T-cell (primary cell): ENCODE measurements around the gene GALNT1. TPM values are rescaled to one million over a fixed set of nuclear protein-coding genes. Genes with fewer than 3 reads are reported as not detected.

Source experiments
- ATAC-seq, 4 experiments: fragments of 200-7000 bp in 3 of 4; fragments of 150-1000 bp in 1 of 4; cut with Tn5 transposase; replicated peaks in 1 of 4; 1 replicate in 3 of 4; 2 replicates in 1 of 4; pipeline ENCODE4 v1.10.0; 2021; ENCODE audit warnings: moderate library complexity in 3 of 4, mild to moderate bottlenecking in 2 of 4, moderate number of reproducible peaks in 1 of 4
- CTCF ChIA-PET, 2 donors: fragments of 300-600 bp; sonication (Branson Sonifier 250); formaldehyde crosslinking; loops; one replicate each; lab custom pipeline; 2022; ENCODE audit warnings: antibody characterized with exemption in 2 of 2; lab: Charles Lee
- POLR2A ChIA-PET, 2 donors: fragments of 300-600 bp; sonication (Branson Sonifier 250); formaldehyde crosslinking; loops; one replicate each; lab custom pipeline; 2022; ENCODE audit warnings: antibody characterized with exemption in 2 of 2; lab: Charles Lee
- DNase-seq, 35 experiments: peaks; one replicate each; pipeline versions ENCODE4 v3.0.0 to v3.0.0-alpha.2; 2013 to 2023
- H3K27ac ChIP-seq: one replicate; pipeline ENCODE4 v1.5.1; 2013; ENCODE audit warnings: low read length
- H3K27me3 ChIP-seq, 2 experiments: replicated peaks in 1 of 2; 1 replicate in 1 of 2; 2 replicates in 1 of 2; pipeline versions ENCODE4 v1.6.1 to v1.7.0; 2013; ENCODE audit warnings: low read length in 1 of 2, mixed read lengths in 1 of 2; ENCODE audit not compliant: control insufficient read depth in 2 of 2, insufficient read depth in 2 of 2; ENCODE audit errors: extremely low read depth in 1 of 2
- H3K36me3 ChIP-seq, 2 donors: 1 replicate in 1 of 2; 2 replicates in 1 of 2; pipeline versions ENCODE4 v1.6.1 to v1.7.0; 2013; ENCODE audit warnings: low read length in 1 of 2; ENCODE audit not compliant: control insufficient read depth in 2 of 2, insufficient read depth in 1 of 2; ENCODE audit errors: extremely low read depth in 1 of 2
- H3K4me1 ChIP-seq, 2 experiments: 1 replicate in 1 of 2; 2 replicates in 1 of 2; pipeline versions ENCODE4 v1.6.1 to v1.7.0; 2013; ENCODE audit warnings: low read length in 2 of 2, mixed read lengths in 1 of 2; ENCODE audit not compliant: insufficient read depth in 2 of 2, control insufficient read depth in 1 of 2; ENCODE audit errors: extremely low read depth in 1 of 2
- H3K4me3 ChIP-seq, 2 donors: 1 replicate in 1 of 2; 2 replicates in 1 of 2; pipeline versions ENCODE4 v1.5.1 to v1.7.0; 2013; ENCODE audit warnings: mild to moderate bottlenecking in 2 of 2, low read length in 1 of 2, moderate library complexity in 1 of 2; ENCODE audit not compliant: control insufficient read depth in 1 of 2; ENCODE audit errors: extremely low read depth in 1 of 2
- H3K9me3 ChIP-seq: 2 replicates; pipeline ENCODE4 v1.7.0; 2013
- H3K27ac Mint-ChIP-seq, 2 donors: one replicate each; pipeline ENCODE4 v1.8.0; 2020 to 2021; ENCODE audit warnings: mild to moderate bottlenecking in 2 of 2, mixed read lengths in 2 of 2
- H3K27me3 Mint-ChIP-seq, 2 donors: one replicate each; pipeline ENCODE4 v1.8.0; 2021 to 2022; ENCODE audit warnings: mixed read lengths in 2 of 2
- H3K36me3 Mint-ChIP-seq: one replicate; pipeline ENCODE4 v1.8.0; 2021; ENCODE audit warnings: mixed read lengths
- H3K4me1 Mint-ChIP-seq, 3 donors: one replicate each; pipeline ENCODE4 v1.8.0; 2020 to 2022; ENCODE audit warnings: mixed read lengths in 3 of 3, mild to moderate bottlenecking in 1 of 3
- H3K4me3 Mint-ChIP-seq, 3 donors: one replicate each; pipeline ENCODE4 v1.8.0; 2020 to 2022; ENCODE audit warnings: mild to moderate bottlenecking in 3 of 3, mixed read lengths in 3 of 3, moderate library complexity in 3 of 3
- H3K9me3 Mint-ChIP-seq, 3 donors: one replicate each; pipeline ENCODE4 v1.8.0; 2020 to 2022; ENCODE audit warnings: mixed read lengths in 3 of 3
- WGBS: methylation state at CpG from one replicate; pipeline ENCODE4 v1.1.5; 2013; ENCODE audit warnings: missing lambda C conversion rate; ENCODE audit not compliant: insufficient coverage; 5-methylcytosine and 5-hydroxymethylcytosine counted together
- total RNA-seq, 35 experiments: library from RNA in 6 of 35; stranded (reverse) in 6 of 35; fragments of 120-200 nt in 1 of 35; gene quantifications; one replicate each; pipeline versions ENCODE4 v1.2.1 to v1.2.4 and lab custom pipeline; 2013 to 2026

Gene GALNT1
- total RNA-seq, 5 donors from 2014 or later (not counting 1 experiment from before 2014, with no cell fraction given): 28.2 to 34.2 (median 30.0) TPM

- DNase-seq (no peak), ATAC-seq (no peak)
- WGBS: no CpG with 5 or more reads among the region's 1 CpG
- H3K9me3 Mint-ChIP-seq: no peaks in the 10 kb centered on the region
- Histone ChIP-seq H3K36me3 (peaks cover 0 to 6% of the 10 kb centered on the region in 2 donors), H3K9me3 (no peaks in the 10 kb centered on the region), H3K4me3 (no peak overlapping the region), H3K27ac (no peak overlapping the region), H3K4me1 (no peaks in the 10 kb centered on the region), H3K27me3 (no peaks in the 10 kb centered on the region)
- H3K4me3 Mint-ChIP-seq: no peak overlapping the region
- H3K36me3 Mint-ChIP-seq: peaks cover 32% of the 10 kb centered on the region
- H3K4me1 Mint-ChIP-seq: peaks cover 0 to 1% (median 0%) of the 10 kb centered on the region in 3 donors
- ChIA-PET CTCF (no interaction called here), POLR2A (no interaction called here)
- no peaks in the 10 kb centered on the region for H3K27me3 Mint-ChIP-seq
- H3K27ac Mint-ChIP-seq: no peak overlapping the region
Measured at GRCh38 chr18:35673682-35674081, 92.1 kb downstream of the GALNT1 start.

- Mint-ChIP-seq H3K9me3 (no peaks in the 10 kb centered on the region), H3K27ac (no peak overlapping the region), H3K36me3 (peaks cover 49% of the 10 kb centered on the region), H3K27me3 (no peaks in the 10 kb centered on the region), H3K4me3 (no peak overlapping the region), H3K4me1 (no peaks in the 10 kb centered on the region)
- ChIA-PET POLR2A (no interaction called here), CTCF (no interaction called here)
- Histone ChIP-seq H3K4me3 (no peak overlapping the region), H3K36me3 (peaks cover 7 to 23% of the 10 kb centered on the region in 2 donors), H3K27me3 (no peaks in the 10 kb centered on the region), H3K4me1 (no peaks in the 10 kb centered on the region), H3K9me3 (no peaks in the 10 kb centered on the region), H3K27ac (no peak overlapping the region)
- ATAC-seq: no peak
- DNase-seq: no peak
Measured at GRCh38 chr18:35680139-35680551, 98.6 kb downstream of the GALNT1 start.

DNA sequence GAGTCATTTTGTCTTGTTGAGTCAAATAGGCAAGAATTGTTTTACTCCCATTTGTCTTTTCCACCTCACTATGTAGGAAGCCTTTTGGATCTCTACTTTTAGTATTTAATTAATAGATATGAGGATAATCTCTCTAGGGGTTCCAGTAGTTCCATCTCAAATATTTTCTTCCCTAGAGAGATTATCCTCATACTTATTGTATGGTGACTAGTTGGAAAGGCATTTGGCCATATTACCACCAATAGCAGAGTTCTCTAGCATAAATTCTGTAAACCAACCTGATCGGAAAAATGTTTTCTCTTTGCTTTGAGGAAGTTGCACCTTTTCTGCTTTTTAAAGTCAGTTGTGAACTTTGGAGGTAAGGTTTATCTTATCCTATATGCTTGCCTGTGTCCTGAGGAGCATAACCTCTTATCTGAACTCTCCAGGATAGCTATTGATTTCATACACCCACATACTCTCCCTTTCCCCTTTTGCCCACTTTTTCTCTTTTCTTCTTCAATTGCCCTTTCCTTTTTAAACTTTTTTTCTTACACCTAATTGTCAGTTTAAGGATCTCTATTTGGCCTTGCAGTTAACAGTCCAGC lies 100.8 kb downstream of the GALNT1 start:
- no peak overlapping the region for H3K4me3 Mint-ChIP-seq
- no peaks in the 10 kb centered on the region for H3K4me1 ChIP-seq
- H3K9me3 ChIP-seq: no peaks in the 10 kb centered on the region
- H3K27ac Mint-ChIP-seq: no peak overlapping the region
- H3K36me3 Mint-ChIP-seq: peaks cover 57% of the 10 kb centered on the region
- peaks cover 7 to 20% of the 10 kb centered on the region in 2 donors for H3K36me3 ChIP-seq
- DNase-seq: no peak
- WGBS: no CpG with 5 or more reads among the region's 1 CpG
- CTCF ChIA-PET: interaction anchor here (0.7 to 1.0 kb wide), 3 partner anchors 159 to 682 kb away, joined by 3 to 4 read pairs (median 3); no protein-coding TSS in a partner anchor
- H3K9me3 Mint-ChIP-seq: no peaks in the 10 kb centered on the region
- POLR2A ChIA-PET: no interaction called here
- no peak overlapping the region for H3K4me3 ChIP-seq
- no peaks in the 10 kb centered on the region for H3K27me3 Mint-ChIP-seq
- H3K27ac ChIP-seq: no peak overlapping the region
- no peaks in the 10 kb centered on the region for H3K27me3 ChIP-seq
- H3K4me1 Mint-ChIP-seq: no peaks in the 10 kb centered on the region
- ATAC-seq: no peak

- no peak for DNase-seq
- ChIA-PET POLR2A (no interaction called here), CTCF (interaction anchor here in 1 of 2 donors (1.0 kb wide), 1 partner anchor 683 kb away, joined by 3 read pairs; no protein-coding TSS in a partner anchor)
- WGBS: no CpG with 5 or more reads among the region's 1 CpG
- Mint-ChIP-seq H3K9me3 (no peaks in the 10 kb centered on the region), H3K4me3 (no peak overlapping the region), H3K36me3 (peaks cover 58% of the 10 kb centered on the region), H3K27me3 (no peaks in the 10 kb centered on the region), H3K4me1 (no peaks in the 10 kb centered on the region), H3K27ac (no peak overlapping the region)
- no peaks in the 10 kb centered on the region for H3K27me3 ChIP-seq
- no peak overlapping the region for H3K4me3 ChIP-seq
- peaks cover 7 to 19% of the 10 kb centered on the region in 2 donors for H3K36me3 ChIP-seq
- no peaks in the 10 kb centered on the region for H3K9me3 ChIP-seq
- H3K27ac ChIP-seq: no peak overlapping the region
- H3K4me1 ChIP-seq: no peaks in the 10 kb centered on the region
- ATAC-seq: no peak
Measured at GRCh38 chr18:35683021-35683420, 101.5 kb downstream of the GALNT1 start.

DNA sequence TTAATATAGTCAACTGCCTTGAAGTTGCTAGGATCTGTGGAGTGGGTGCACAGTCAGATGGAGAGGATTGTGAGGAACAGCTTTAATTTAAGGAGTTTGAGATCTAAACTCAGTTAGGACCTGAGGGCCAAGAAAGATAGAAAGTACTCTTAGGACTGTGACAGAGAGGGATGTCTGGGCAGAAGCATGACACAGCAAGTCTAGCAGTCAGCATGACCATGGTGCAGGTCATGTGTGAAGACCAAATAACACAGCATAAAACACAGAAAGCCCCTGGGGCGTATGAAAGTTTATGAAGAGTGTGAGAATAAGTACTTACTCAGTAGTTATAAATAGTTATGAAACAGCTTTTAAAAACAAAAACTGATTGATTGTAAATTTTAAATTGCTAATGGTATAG lies 107.2 kb downstream of the GALNT1 start:
- POLR2A ChIA-PET: no interaction called here
- H3K27ac ChIP-seq: no peak overlapping the region
- H3K36me3 ChIP-seq: peaks cover 5 to 22% of the 10 kb centered on the region in 2 donors

GRCh38 chr18:35689728-35690127 lies 108.2 kb downstream of the GALNT1 start:
- no peaks in the 10 kb centered on the region for H3K4me1 ChIP-seq
- Mint-ChIP-seq H3K4me1 (no peaks in the 10 kb centered on the region), H3K9me3 (no peaks in the 10 kb centered on the region), H3K27me3 (no peaks in the 10 kb centered on the region), H3K4me3 (no peak overlapping the region), H3K36me3 (peaks cover 39% of the 10 kb centered on the region), H3K27ac (no peak overlapping the region)
- H3K27me3 ChIP-seq: no peaks in the 10 kb centered on the region
- no peak for DNase-seq
- H3K9me3 ChIP-seq: no peaks in the 10 kb centered on the region
- no peak for ATAC-seq
- ChIA-PET POLR2A (no interaction called here), CTCF (no interaction called here)
- no peak overlapping the region for H3K4me3 ChIP-seq
- no CpG with 5 or more reads among the region's 5 CpGs for WGBS
- H3K27ac ChIP-seq: no peak overlapping the region
- peaks cover 5 to 15% of the 10 kb centered on the region in 2 donors for H3K36me3 ChIP-seq

More for the DNA sequence above, 107.2 kb downstream of the GALNT1 start:
- CTCF ChIA-PET: no interaction called here
- no CpG with 5 or more reads among the region's 1 CpG for WGBS
- Mint-ChIP-seq H3K4me1 (no peaks in the 10 kb centered on the region), H3K36me3 (peaks cover 49% of the 10 kb centered on the region), H3K27ac (no peak overlapping the region), H3K4me3 (no peak overlapping the region), H3K27me3 (no peaks in the 10 kb centered on the region), H3K9me3 (no peaks in the 10 kb centered on the region)
- no peak for ATAC-seq
- Histone ChIP-seq H3K9me3 (no peaks in the 10 kb centered on the region), H3K27me3 (no peaks in the 10 kb centered on the region), H3K4me1 (no peaks in the 10 kb centered on the region), H3K4me3 (no peak overlapping the region)
- no peak for DNase-seq
